GM18499 (cell line): ENCODE measurements around the gene UTP15.

ENCODE experiments used
- ATAC-seq: cut with Tn5 transposase; IDR thresholded peaks from one replicate; pipeline ENCODE4 v1.9.1; 2021; ENCODE audit warnings: moderate number of reproducible peaks; ENCODE audit not compliant: insufficient read depth, unreplicated experiment

UTP15 gene

GRCh38 chr5:73558950-73559349 is 6.6 kb upstream of the UTP15 start:
- no peak for ATAC-seq

- no peak for ATAC-seq
Observed at GRCh38 chr5:73564018-73564417, 1.5 kb upstream of the UTP15 start.

GRCh38 chr5:73564675-73565074 is 868 bp upstream of the UTP15 start:
- no peak for ATAC-seq

- ATAC-seq, result no peak
Observed at GRCh38 chr5:73565969-73566547, 515 bp downstream of the UTP15 start.

- no peak for ATAC-seq
Observed at GRCh38 chr5:73582285-73583145, 17.0 kb downstream of the UTP15 start.

GRCh38 chr5:73587923-73588322 is 22.4 kb downstream of the UTP15 start:
- ATAC-seq, result no peak

GRCh38 chr5:73591102-73591695 is 25.7 kb downstream of the UTP15 start:
- ATAC-seq, result no peak

- no peak for ATAC-seq
Observed at GRCh38 chr5:73591698-73592501, 26.4 kb downstream of the UTP15 start.

GRCh38 chr5:73592551-73592950 is 27.0 kb downstream of the UTP15 start:
- no peak for ATAC-seq

GRCh38 chr5:73596705-73597328 is 31.3 kb downstream of the UTP15 start:
- ATAC-seq, result no peak

- no peak for ATAC-seq
Observed at GRCh38 chr5:73599380-73599779, 33.8 kb downstream of the UTP15 start.

- no peak for ATAC-seq
Observed at GRCh38 chr5:73603998-73604397, 38.5 kb downstream of the UTP15 start.

GRCh38 chr5:73605223-73606087 is 39.9 kb downstream of the UTP15 start:
- ATAC-seq, result no peak

GRCh38 chr5:73606206-73606753 is 40.7 kb downstream of the UTP15 start:
- ATAC-seq, result no peak

GRCh38 chr5:73607228-73607627 is 41.7 kb downstream of the UTP15 start:
- ATAC-seq, result no peak

- no peak for ATAC-seq
Observed at GRCh38 chr5:73612799-73613198, 47.3 kb downstream of the UTP15 start.

GRCh38 chr5:73615085-73615484 is 49.5 kb downstream of the UTP15 start:
- no peak for ATAC-seq

- no peak for ATAC-seq
Observed at GRCh38 chr5:73615947-73616346, 50.4 kb downstream of the UTP15 start.
